ENCODE measurements around the gene EGLN2.
"Not testable (repeated sequence)": the region's sequence is repeated elsewhere in the genome, so short reads cannot be mapped to it uniquely, and the experiment has no call there.

EGLN2 gene

GRCh38 chr19:40802300-40803169, 3.5 kb downstream of the EGLN2 start:
- DNase-seq (ENCODE audit: low read depth), result no peak

GRCh38 chr19:40803170-40803856, 4.3 kb downstream of the EGLN2 start:
- DNase-seq (ENCODE audit: low read depth), result no peak

GRCh38 chr19:40803857-40804782, 5.1 kb downstream of the EGLN2 start:
- peak; percentile 71 for DNase-seq (ENCODE audit: low read depth)

- DNase-seq (ENCODE audit: low read depth), result no peak
These were observed 5.8 kb downstream of the EGLN2 start for GRCh38 chr19:40804783-40805242.

GRCh38 chr19:40805258-40805868, 6.4 kb downstream of the EGLN2 start:
- DNase-seq (ENCODE audit: low read depth), result no peak

GRCh38 chr19:40806423-40807146, 7.6 kb downstream of the EGLN2 start:
- DNase-seq (ENCODE audit: low read depth), result peak; percentile 80

GRCh38 chr19:40807147-40808020, 8.4 kb downstream of the EGLN2 start:
- DNase-seq (ENCODE audit: low read depth), result no peak

GRCh38 chr19:40808021-40808325, 9.0 kb downstream of the EGLN2 start:
- no peak for DNase-seq (ENCODE audit: low read depth)

GRCh38 chr19:40808497-40808896, 9.5 kb downstream of the EGLN2 start:
- DNase-seq (ENCODE audit: low read depth), result no peak

GRCh38 chr19:40809358-40810086, 10.5 kb downstream of the EGLN2 start:
- DNase-seq (ENCODE audit: low read depth), result no peak

- DNase-seq (ENCODE audit: low read depth), result no peak
These were observed 11.2 kb downstream of the EGLN2 start for GRCh38 chr19:40810160-40810559.

- not testable (repeated sequence) for DNase-seq (ENCODE audit: low read depth)
These were observed 11.8 kb downstream of the EGLN2 start for GRCh38 chr19:40810649-40811408.

- no peak for DNase-seq (ENCODE audit: low read depth)
These were observed 12.7 kb downstream of the EGLN2 start for GRCh38 chr19:40811478-40812341.

- not testable (repeated sequence) for DNase-seq (ENCODE audit: low read depth)
These were observed 13.6 kb downstream of the EGLN2 start for GRCh38 chr19:40812571-40812970.

GRCh38 chr19:40813182-40813581, 14.2 kb downstream of the EGLN2 start:
- no peak for DNase-seq (ENCODE audit: low read depth)

- no peak for DNase-seq (ENCODE audit: low read depth)
These were observed 16.2 kb downstream of the EGLN2 start for GRCh38 chr19:40815223-40815622.

- DNase-seq (ENCODE audit: low read depth), result peak; percentile 66
These were observed 19.7 kb downstream of the EGLN2 start for GRCh38 chr19:40818480-40819399.
